Measurements from ENCODE around the gene FAF1. TPM values are rescaled to one million over a fixed set of nuclear protein-coding genes. Genes with fewer than 3 reads are reported as not detected.

FAF1 gene
- total RNA-seq, 4 donors from 2014 or later: 25.1 to 55.7 (median 38.8) TPM

GRCh38 chr1:50861772-50862171, 98.3 kb downstream of the FAF1 start:
- 64 to 79% methylated on average over 1 of the region's 1 CpG for WGBS, 2 donors
- Histone ChIP-seq H3K4me1 (no peaks in the 10 kb centered on the region), H3K27me3 (no peaks in the 10 kb centered on the region), H3K36me3 (no peaks in the 10 kb centered on the region), H3K4me3 (no peak overlapping the region), H3K27ac (no peak overlapping the region), H3K9me3 (peaks cover 0 to 51% (median 9%) of the 10 kb centered on the region in 4 donors)
- TF ChIP-seq EP300 (IDR thresholded peaks at IDR 0.05): no peak
- TF ChIP-seq POLR2A (IDR thresholded peaks at IDR 0.05): no peak
- DNase-seq (ENCODE audit: low spot score in 2 of 2): no peak

DNA sequence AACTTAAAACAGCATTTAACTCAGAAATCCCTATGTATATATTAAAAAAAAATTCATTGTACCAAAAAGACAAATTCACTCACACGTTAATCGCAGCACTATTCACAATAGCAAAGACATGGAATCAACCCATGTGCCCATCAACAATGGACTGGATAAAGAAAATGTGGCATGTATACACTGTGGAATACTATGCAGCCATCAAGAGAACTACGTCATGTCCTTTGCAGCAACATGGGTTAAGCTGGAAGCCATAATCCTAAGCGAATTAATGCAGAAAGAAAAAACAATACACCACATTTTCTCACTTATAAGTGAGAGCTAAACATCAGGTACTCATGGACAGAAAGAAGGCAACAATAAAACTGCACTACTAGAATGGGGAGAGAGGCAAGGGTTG, 99.4 kb downstream of the FAF1 start:
- Histone ChIP-seq H3K4me1 (no peaks in the 10 kb centered on the region), H3K4me3 (no peak overlapping the region), H3K27ac (no peak overlapping the region), H3K9me3 (peaks cover 0 to 42% (median 9%) of the 10 kb centered on the region in 4 donors), H3K27me3 (no peaks in the 10 kb centered on the region), H3K36me3 (no peaks in the 10 kb centered on the region)
- no peak for TF ChIP-seq EP300 (IDR thresholded peaks at IDR 0.05)
- TF ChIP-seq CTCF (IDR thresholded peaks at IDR 0.05): no peak
- TF ChIP-seq POLR2A (IDR thresholded peaks at IDR 0.05): no peak
- 99% methylated on average over 4 of the region's 4 CpGs for WGBS, 2 donors
- DNase-seq (ENCODE audit: low spot score in 2 of 2): no peak

DNA sequence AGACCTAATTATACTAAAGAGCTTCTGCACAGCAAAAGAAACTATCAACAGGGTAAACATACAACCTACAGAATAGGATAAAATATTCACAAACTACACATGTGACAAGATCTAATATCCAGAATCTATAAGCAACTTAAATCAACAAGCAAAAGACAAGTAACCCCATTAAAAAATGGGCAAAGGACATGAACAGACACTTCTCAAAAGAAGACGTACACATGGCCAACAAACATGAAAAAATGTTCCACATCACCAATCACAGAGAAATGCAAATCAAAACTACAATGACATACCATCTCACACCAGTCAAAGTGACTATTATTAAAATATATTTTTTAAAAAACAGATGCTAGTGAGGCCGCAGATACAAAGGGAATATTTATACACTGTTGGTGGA, 99.8 kb downstream of the FAF1 start:
- DNase-seq (ENCODE audit: low spot score in 2 of 2): no peak
- 94 to 99% methylated on average over 2 of the region's 2 CpGs for WGBS, 2 donors
- Histone ChIP-seq H3K9me3 (peaks cover 0 to 41% (median 9%) of the 10 kb centered on the region in 4 donors), H3K4me1 (no peaks in the 10 kb centered on the region), H3K4me3 (no peak overlapping the region), H3K36me3 (no peaks in the 10 kb centered on the region), H3K27ac (no peak overlapping the region), H3K27me3 (no peaks in the 10 kb centered on the region)
- TF ChIP-seq EP300 (IDR thresholded peaks at IDR 0.05) (no peak), CTCF (IDR thresholded peaks at IDR 0.05) (no peak), POLR2A (IDR thresholded peaks at IDR 0.05) (no peak)

GRCh38 chr1:50859657-50860056, 100.4 kb downstream of the FAF1 start:
- no peak for TF ChIP-seq POLR2A (IDR thresholded peaks at IDR 0.05)
- no peak for TF ChIP-seq EP300 (IDR thresholded peaks at IDR 0.05)
- TF ChIP-seq CTCF (IDR thresholded peaks at IDR 0.05): no peak
- Histone ChIP-seq H3K27me3 (no peaks in the 10 kb centered on the region), H3K36me3 (no peaks in the 10 kb centered on the region), H3K4me1 (peaks cover 0 to 5% (median 0%) of the 10 kb centered on the region in 4 donors), H3K9me3 (peaks cover 0 to 41% (median 9%) of the 10 kb centered on the region in 4 donors), H3K4me3 (no peak overlapping the region), H3K27ac (no peak overlapping the region)
- 96 to 100% methylated on average over 1 of the region's 1 CpG for WGBS, 2 donors
- DNase-seq (ENCODE audit: low spot score in 2 of 2): no peak

GRCh38 chr1:50858761-50859160, 101.3 kb downstream of the FAF1 start:
- WGBS, 2 donors: 91 to 96% methylated on average over 1 of the region's 1 CpG
- no peak for TF ChIP-seq CTCF (IDR thresholded peaks at IDR 0.05)
- no peak for TF ChIP-seq EP300 (IDR thresholded peaks at IDR 0.05)
- TF ChIP-seq POLR2A (IDR thresholded peaks at IDR 0.05): no peak
- Histone ChIP-seq H3K4me3 (no peak overlapping the region), H3K27ac (no peak overlapping the region), H3K36me3 (no peaks in the 10 kb centered on the region), H3K27me3 (no peaks in the 10 kb centered on the region), H3K4me1 (peaks cover 0 to 8% (median 0%) of the 10 kb centered on the region in 4 donors), H3K9me3 (peaks cover 0 to 41% (median 9%) of the 10 kb centered on the region in 4 donors)
- no peak for DNase-seq (ENCODE audit: low spot score in 2 of 2)

DNA sequence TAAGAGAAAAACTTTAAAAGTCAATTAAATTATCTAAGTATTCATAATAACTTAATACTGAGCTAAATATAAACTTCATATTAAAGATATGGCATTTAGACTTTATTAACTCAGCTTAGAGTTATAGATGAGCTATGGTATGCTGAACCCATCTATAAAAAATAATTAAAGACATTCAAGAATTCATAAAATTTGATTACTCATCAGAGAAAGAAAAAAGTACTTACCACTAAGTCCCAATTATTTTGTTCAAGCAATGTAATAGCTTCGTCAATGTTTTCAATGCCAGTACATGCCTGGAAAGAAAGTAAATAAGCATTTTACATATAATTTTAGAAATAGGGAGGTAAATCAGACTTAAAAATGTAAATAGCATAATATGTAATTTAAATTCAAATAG, 102.4 kb downstream of the FAF1 start:
- peaks cover 0 to 10% (median 0%) of the 10 kb centered on the region in 4 donors for H3K4me1 ChIP-seq
- 93 to 97% methylated on average over 1 of the region's 1 CpG for WGBS, 2 donors
- no peaks in the 10 kb centered on the region for H3K27me3 ChIP-seq
- no peak overlapping the region for H3K4me3 ChIP-seq
- no peak for TF ChIP-seq CTCF (IDR thresholded peaks at IDR 0.05)
- TF ChIP-seq EP300 (IDR thresholded peaks at IDR 0.05): no peak
- TF ChIP-seq POLR2A (IDR thresholded peaks at IDR 0.05): no peak
- no peak for DNase-seq (ENCODE audit: low spot score in 2 of 2)
- no peak overlapping the region for H3K27ac ChIP-seq
- no peaks in the 10 kb centered on the region for H3K36me3 ChIP-seq
- H3K9me3 ChIP-seq: peaks cover 0 to 33% (median 9%) of the 10 kb centered on the region in 4 donors

Data from tibial nerve (tissue), 4 donors.